Measurements from ENCODE around the gene SEMA4C.

DNA sequence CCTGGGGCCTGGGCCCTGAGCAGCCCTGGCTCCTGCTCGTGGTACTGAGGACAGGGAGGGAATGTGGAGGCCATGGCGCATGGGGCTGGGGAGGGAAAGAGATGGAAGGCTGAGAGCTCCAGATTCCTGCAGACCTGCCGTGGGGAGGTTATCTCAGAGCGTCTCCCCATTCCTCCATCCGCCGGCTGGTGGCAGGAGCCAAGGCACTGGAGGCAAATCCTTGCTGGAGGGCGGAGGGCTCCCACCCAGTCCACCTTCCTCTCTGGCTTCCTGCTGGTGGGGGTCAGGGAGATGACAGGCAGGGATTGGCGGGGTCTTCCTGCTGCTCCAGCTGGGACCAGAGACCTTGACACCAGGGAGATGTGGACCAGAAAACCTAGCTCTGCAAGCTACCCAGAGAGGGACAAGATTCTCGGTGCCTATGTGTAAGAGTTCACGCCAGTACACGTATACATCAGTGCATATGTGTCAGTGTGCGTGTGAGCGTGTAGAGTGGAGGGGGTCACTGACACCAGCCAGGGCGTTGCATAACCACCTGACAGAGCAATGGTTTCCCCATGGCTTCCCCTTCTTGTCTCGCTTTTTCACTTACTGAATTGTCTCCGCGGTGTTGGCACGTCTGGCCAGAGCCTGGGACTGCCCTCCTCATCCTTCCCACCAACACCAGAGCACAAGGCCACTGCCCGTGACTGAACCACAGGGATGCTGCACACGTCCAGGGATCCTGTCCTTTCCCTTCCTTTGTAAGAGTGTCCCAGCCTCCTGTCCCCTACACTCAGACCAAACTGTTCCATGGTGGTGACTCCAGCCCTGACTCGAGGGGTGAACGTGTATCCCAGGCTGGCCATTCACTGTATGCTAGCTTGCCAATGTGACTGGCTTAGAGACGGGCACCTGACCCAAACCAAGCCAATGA is 15.8 kb upstream of the SEMA4C start:
- TF ChIP-seq POLR2A (IDR thresholded peaks at IDR 0.05; ENCODE audit: low read length) (no peak), GATA1 (IDR thresholded peaks at IDR 0.05; ENCODE audit: low read depth, low read length) (no peak)
